GM12801 (cell line): ENCODE results near the gene SLC6A6.

Source experiments
- CTCF ChIP-seq: IDR thresholded peaks from one replicate; pipeline ENCODE4 v1.5.1; 2011; ENCODE audit warnings: control low read depth; ENCODE audit not compliant: insufficient read length; ENCODE audit errors: extremely low read depth

The SLC6A6 gene

GRCh38 chr3:14465425-14465824, 63.0 kb downstream of the SLC6A6 start:
- TF ChIP-seq CTCF: no peak

GRCh38 chr3:14466179-14466903, 63.9 kb downstream of the SLC6A6 start:
- TF ChIP-seq CTCF: no peak

- TF ChIP-seq CTCF: no peak
These were observed 65.6 kb downstream of the SLC6A6 start for GRCh38 chr3:14467814-14468620.

- no peak for TF ChIP-seq CTCF
These were observed 66.2 kb downstream of the SLC6A6 start for GRCh38 chr3:14468621-14468981.

- TF ChIP-seq CTCF: no peak
These were observed 68.1 kb downstream of the SLC6A6 start for GRCh38 chr3:14470461-14470860.

- TF ChIP-seq CTCF: no peak
These were observed 68.6 kb downstream of the SLC6A6 start for GRCh38 chr3:14471016-14471415.

- no peak for TF ChIP-seq CTCF
These were observed 69.3 kb downstream of the SLC6A6 start for GRCh38 chr3:14471690-14472089.
